Inflammatory macrophage treated with lipopolysaccharide for 4 hours (primary cell): ENCODE results near the gene ROCK2.

ENCODE experiments used
- DNase-seq: peaks from one replicate; pipeline ENCODE4 v3.0.0-alpha.2; 2020

Gene ROCK2

DNA sequence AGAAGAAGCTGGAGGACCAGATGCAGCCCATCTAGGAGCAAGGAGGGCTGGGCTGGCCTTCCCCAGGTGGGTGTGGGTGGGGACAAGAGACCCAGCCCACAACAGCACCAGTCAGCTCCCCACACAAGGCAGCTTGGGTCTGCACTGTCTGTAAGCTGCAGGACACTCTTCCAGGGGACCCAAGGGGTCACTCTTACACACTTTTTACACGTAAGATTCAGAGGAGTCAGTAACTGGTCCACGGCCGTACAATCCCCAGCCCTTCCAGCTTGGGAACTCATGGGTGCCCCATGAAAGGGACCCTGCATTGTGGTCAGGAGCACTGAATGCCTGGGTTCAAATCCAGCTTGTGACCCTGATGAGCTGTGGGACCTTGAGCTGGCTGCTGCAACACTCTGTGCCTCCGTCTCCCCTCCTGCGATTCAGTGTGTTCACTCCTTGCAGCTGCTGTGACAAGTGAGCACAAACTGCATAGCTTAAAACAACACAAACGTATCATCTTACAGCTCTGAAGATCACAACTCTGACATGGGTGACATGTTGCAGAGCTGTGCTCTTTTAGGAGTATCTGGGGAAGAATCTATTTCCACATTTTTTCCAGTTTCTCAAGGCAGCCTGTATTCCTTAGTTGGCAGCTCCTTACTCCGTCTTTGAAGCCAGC is 200.2 kb downstream of the ROCK2 start:
- no peak for DNase-seq

DNA sequence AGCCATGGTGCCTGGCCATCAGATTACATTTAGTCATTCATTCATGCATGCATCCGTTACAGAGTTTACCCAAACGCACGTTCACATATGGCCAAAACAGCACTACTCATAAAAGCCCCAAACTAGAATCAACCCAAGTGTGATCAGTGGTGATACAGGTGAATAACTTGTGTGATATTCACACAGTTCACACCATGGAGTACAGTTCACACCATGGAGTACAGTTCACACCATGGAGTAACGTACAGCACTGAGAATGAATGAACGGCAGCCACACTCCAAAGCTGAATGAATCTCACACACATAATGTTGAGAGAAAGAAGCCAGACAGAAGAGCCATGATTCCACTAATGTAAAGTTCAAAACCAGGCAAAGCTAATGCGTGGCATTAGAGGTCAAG is 201.4 kb downstream of the ROCK2 start:
- DNase-seq, result no peak

- DNase-seq, result no peak
Observed at GRCh38 chr2:11142330-11142729, 202.1 kb downstream of the ROCK2 start.

DNA sequence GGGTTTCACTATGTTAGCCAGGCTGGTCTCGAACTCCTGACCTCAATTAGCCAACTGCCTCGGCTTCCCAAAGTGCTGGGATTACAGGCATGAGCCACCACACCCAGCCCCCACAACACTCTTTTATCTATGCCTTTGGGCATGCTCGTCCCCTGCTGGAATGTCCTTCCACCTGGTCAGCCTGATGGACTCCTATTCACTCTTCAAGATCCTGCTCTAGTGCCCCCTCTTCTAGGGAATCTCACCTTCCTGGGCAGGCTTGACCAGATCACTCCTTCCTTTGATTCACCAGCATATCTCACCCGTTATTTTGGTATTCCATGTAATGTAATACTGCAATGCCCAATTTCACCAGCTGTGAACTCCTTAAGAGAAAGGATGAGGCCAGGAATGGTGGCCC is 203.1 kb downstream of the ROCK2 start:
- DNase-seq, result no peak

DNA sequence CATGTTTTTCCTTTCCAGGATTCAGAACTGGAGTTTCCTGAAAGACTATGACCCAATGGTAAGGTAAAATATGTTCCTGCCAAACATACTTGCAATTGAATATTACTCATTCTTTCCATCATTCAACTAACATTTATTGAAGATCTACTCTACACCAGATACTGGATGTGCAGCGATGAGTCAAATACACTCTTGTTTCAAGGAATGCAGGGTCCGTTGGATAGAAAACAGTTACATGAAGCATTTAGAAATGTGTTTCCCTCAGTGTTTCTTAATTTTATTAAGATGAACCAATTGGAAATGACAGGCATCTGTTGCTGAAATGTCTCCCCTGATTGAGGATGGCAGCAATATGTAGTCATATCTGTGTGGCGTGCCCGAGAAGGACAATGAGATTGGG is 203.9 kb downstream of the ROCK2 start:
- no peak for DNase-seq

GRCh38 chr2:11134349-11134748 is 210.1 kb downstream of the ROCK2 start:
- no peak for DNase-seq

GRCh38 chr2:11133936-11134320 is 210.5 kb downstream of the ROCK2 start:
- no peak for DNase-seq

DNA sequence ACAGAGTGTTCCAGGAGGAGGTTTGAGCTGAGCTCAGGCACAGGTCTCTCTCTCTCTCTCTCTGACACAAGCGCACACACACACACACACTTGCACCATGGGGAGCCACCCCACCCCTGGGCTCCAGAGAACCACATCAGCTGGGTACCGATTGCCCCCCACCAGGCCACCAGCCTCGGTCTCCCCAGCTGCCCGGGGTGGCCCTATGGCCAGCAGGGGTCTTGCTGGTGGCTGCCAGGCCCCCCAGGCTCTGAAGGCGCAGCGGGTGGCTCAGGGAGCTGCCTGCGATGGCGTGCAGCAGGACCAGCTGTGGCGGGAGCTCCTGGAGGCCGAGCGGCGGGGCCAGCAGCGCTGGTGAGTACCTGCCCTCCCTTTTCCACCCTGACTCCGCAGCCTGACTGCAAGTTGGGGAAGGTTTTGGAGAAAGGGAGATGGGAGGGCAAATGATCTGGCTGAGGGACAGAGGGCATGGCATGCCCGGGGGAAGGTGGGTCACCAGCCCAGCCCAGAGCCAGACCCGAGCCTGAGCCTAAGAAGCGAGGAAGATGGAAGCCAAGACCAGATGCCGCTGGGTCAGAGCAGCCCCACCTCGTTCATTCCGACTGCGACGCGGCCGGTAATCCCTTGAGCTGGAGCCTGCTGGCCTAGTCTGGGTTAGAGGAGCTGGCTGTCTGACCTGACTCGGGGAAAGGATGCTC is 211.0 kb downstream of the ROCK2 start:
- no peak for DNase-seq

- no peak for DNase-seq
Observed at GRCh38 chr2:11132036-11132671, 212.3 kb downstream of the ROCK2 start.

- no peak for DNase-seq
Observed at GRCh38 chr2:11131166-11131920, 213.1 kb downstream of the ROCK2 start.
